LNCAP (cell line): ENCODE measurements around the gene STK26.

ENCODE experiments used
- TF ChIP-seq, protein P1 (sequence below): fragments of 450-650 bp; IDR thresholded peaks from 2 replicates; pipeline ENCODE4 v1.5.1; 2017; ENCODE audit warnings: mild to moderate bottlenecking

The STK26 gene

DNA sequence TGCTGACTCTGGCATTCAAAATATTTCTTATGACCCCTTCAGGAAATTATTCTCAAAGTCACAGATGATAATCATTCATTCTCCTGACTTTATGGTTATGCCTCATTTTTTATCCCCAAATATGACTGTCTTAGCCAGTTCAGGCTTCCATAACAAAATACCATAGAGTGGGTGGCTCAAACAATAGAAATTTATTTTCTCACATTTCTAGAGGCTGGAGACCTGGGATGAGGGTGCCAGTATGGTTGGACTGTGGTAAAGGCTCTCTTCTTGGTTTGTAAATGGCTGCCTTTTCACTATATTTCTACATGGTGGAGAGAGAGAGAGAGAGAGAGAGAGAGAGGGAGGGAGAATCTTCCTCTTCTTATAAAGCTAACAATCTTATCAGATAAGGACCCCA is 84.2 kb downstream of the STK26 start:
- TF ChIP-seq, protein P1, sequence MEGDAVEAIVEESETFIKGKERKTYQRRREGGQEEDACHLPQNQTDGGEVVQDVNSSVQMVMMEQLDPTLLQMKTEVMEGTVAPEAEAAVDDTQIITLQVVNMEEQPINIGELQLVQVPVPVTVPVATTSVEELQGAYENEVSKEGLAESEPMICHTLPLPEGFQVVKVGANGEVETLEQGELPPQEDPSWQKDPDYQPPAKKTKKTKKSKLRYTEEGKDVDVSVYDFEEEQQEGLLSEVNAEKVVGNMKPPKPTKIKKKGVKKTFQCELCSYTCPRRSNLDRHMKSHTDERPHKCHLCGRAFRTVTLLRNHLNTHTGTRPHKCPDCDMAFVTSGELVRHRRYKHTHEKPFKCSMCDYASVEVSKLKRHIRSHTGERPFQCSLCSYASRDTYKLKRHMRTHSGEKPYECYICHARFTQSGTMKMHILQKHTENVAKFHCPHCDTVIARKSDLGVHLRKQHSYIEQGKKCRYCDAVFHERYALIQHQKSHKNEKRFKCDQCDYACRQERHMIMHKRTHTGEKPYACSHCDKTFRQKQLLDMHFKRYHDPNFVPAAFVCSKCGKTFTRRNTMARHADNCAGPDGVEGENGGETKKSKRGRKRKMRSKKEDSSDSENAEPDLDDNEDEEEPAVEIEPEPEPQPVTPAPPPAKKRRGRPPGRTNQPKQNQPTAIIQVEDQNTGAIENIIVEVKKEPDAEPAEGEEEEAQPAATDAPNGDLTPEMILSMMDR, result no peak

DNA sequence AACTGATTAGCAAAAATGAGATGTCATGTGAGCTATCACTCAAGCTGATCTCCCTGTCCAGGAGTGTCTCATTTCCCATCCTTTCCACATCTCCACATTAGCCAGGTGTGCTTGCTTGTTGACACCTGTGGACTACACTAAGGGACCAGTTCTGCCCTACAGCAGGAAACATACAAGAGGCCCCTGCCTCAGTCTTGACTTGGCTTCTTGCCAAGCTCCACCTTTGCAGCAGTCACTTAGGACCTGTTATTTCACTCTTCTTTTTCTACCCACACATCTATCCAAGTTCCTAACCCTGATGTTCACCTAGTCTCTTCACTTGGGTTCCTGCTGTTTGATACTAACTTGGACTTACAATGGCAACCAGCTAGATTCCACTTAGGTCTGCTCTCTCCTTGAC is 91.5 kb downstream of the STK26 start:
- TF ChIP-seq, protein P1, result no peak

DNA sequence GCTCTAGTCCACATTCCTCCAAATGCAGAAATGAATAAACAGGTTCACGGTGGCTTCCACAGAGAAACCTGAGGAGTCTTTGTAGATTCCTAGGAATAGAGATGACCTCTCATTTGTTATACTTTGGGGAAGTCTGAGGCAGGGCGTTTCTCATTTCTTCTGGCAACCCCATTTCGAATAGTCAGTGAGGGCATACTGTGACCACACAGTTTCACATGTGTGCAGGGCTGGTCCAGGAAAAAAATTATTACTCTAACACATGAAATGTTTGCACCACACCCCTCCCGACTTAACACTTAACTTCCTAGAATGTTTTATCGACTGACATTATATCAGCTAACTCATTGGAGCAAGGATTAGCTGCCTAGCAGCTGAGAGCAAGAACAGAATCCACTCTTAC is 92.7 kb downstream of the STK26 start:
- TF ChIP-seq, protein P1, result no peak

DNA sequence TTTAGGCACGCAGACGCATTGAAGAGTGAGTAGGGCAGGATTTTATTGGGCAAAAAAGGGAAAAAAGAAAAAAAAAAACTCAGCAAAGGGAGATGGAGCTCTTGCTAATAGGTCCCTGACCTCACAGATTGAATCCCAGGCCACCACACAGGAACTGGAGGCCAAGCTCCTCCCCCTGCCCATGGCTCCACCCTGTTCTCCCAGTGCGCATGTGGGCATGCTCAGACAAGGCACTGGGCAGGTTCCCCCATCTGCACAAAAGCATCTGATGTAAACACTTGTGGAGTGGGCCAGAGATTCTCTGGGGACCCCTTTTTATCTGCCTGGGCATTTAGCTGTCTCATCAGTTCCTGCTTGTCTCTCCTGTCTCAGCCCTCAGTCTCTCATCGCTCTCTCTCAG is 95.3 kb downstream of the STK26 start:
- TF ChIP-seq, protein P1, result no peak

DNA sequence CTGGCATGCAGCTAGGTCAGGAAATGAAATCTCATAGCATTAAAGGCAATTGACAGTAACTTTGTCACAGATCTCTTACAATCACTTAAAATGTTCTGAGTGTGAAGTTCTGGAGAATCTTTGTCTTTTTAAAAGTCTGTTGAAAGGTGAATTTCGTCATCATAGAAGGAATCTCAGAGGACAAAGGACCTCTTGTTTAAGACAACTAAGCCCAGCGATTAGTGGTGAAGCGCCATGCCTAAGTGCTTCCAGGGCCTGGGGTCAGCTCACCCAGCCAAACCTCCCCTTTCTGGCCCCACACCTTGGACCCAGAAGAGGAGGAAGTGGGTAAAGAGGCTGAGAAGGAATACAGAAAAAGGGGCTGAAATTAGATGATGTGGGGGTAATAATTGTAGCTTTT is 96.2 kb downstream of the STK26 start:
- TF ChIP-seq, protein P1, result no peak

DNA sequence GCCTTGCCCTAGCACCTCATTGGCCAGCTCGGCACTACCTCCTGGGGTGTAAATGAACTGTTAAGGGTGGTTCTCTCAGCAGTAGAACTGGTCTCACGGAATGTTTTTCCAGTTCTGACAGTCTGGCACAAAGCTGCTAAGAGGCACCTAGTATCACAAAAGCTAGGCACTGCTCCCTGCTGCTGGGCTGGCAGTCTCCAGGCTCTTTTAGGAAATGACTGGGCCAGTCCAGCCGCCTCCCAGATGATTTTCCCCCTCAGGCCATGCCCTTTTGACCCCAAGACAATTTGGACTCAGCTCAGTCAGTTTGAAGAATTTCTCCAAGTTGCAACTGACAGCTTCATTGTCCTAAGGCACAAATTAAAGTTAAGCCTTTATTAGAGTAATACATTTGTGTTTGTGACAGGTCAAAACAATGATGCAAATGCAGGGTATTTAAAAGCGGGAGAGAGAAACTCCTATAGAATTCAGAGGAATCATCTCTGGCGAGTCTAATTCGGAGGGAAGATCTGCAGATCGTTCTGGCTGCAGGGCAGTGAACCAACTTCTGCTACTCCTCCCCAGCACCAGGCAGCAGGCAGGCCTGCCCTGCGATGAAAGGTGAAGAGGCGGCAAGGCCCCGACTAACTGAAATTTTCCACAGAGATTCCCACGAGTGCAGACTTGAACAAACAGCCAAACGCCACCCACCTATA is 96.9 kb downstream of the STK26 start:
- TF ChIP-seq, protein P1, result no peak

DNA sequence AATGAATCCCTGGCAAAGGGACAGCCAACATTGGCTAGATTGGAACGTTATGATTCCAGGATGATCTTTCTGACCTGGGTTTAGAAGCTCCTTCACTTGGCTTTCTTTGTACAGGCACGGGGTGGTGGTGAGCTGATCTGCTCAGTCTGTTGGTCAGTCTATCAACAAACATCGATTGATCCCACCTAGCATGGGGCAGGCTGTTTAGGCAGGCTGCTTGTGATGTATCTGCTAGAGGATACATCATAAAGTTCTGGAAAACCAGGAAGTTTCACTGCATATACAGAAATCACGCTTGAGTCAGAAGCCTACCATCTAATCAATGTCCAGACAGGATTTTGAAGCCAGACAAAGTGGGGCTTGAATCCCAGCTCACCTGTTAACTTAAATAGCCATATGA is 97.8 kb downstream of the STK26 start:
- TF ChIP-seq, protein P1, result no peak
